Epithelial cell of esophagus (primary cell): Measurements from ENCODE around the gene ACY1.
"Not testable (repeated sequence)": the region's sequence is repeated elsewhere in the genome, so short reads cannot be mapped to it uniquely, and the experiment has no call there.

ENCODE experiments used
- DNase-seq: peaks from one replicate; pipeline ENCODE4 v3.0.0; 2010; ENCODE audit warnings: low read depth
- H3K4me3 ChIP-seq: 2 replicates; pipeline ENCODE4 v1.5.1; 2011; ENCODE audit warnings: mild to moderate bottlenecking, low read length, control low read depth
- TF ChIP-seq, protein P1 (sequence below): IDR thresholded peaks from 2 replicates; pipeline ENCODE4 v1.5.1; 2011; ENCODE audit warnings: low read depth, mild to moderate bottlenecking, low read length, control low read depth, inconsistent platforms; ENCODE audit not compliant: insufficient read depth; ENCODE audit errors: missing control alignments

The ACY1 gene

DNA sequence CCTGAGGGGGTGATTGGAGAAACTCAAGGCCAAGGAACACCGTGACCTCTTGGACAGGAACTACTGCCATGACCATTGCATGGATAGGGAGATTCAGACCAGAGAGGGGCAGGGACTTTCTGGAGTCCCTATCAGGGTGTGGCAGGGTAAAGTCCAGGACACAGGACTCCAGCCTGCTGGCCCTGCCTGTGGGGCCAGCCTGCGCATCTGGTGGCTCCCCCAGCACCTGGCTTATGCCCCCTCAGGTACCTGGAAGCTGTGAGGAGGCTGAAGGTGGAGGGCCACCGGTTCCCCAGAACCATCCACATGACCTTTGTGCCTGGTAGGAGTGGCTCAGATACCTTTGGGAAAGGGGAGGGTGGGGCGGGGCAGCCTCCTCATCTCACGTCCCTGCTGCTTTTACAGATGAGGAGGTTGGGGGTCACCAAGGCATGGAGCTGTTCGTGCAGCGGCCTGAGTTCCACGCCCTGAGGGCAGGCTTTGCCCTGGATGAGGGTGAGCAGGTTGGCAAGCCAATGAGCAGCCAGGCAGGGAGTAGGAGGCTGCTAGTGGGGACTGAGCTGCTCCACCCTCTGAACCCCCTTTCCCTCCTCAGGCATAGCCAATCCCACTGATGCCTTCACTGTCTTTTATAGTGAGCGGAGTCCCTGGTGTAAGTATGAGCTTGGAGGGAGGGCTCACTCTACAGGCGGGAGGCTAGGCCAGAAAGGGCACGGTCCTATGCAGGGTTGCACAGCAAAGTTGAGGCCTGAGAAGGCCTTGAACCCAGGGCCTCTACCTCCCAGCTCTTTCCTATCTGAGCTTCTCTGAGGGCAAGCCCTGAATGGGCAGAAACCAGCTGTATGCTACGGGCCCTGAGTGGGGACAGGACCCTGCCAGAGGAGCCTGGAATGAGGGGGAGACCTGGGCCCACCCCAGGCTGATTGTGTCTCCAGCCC lies 2.9 kb downstream of the ACY1 start:
- DNase-seq = no peak
- TF ChIP-seq, protein P1, sequence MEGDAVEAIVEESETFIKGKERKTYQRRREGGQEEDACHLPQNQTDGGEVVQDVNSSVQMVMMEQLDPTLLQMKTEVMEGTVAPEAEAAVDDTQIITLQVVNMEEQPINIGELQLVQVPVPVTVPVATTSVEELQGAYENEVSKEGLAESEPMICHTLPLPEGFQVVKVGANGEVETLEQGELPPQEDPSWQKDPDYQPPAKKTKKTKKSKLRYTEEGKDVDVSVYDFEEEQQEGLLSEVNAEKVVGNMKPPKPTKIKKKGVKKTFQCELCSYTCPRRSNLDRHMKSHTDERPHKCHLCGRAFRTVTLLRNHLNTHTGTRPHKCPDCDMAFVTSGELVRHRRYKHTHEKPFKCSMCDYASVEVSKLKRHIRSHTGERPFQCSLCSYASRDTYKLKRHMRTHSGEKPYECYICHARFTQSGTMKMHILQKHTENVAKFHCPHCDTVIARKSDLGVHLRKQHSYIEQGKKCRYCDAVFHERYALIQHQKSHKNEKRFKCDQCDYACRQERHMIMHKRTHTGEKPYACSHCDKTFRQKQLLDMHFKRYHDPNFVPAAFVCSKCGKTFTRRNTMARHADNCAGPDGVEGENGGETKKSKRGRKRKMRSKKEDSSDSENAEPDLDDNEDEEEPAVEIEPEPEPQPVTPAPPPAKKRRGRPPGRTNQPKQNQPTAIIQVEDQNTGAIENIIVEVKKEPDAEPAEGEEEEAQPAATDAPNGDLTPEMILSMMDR = no peak
- H3K4me3 ChIP-seq = no peak overlapping the region

- TF ChIP-seq, protein P1 = no peak
- no peak overlapping the region for H3K4me3 ChIP-seq
- DNase-seq = no peak
Observed at GRCh38 chr3:51987568-51987967, 4.2 kb downstream of the ACY1 start.

DNA sequence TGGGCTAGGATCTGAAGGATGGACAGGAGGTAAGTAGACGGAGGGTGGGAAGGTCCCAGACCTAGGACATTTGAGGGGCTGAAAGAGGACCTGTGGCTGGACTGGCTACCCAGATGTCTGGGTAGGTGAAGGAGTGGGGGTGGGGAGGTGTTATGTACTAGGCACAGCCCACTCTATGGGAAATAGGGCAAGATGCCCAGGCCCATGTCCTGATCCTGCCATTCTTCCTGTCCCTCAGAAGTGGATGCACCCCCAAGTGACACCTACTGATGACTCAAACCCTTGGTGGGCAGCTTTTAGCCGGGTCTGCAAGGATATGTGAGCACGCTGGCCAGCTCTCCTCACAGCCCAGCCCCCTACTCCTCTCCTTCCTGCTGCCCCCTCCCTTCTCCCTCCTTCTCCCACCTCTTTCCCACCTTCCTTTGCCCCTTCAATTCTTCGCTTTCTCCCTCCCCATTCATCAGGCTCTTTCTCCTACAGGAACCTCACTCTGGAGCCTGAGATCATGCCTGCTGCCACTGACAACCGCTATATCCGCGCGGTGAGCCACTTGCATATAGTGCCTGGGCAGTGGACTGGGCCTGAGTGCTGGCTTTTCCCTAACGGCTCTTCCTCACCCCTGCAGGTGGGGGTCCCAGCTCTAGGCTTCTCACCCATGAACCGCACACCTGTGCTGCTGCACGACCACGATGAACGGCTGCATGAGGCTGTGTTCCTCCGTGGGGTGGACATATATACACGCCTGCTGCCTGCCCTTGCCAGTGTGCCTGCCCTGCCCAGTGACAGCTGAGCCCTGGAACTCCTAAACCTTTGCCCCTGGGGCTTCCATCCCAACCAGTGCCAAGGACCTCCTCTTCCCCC lies 5.2 kb downstream of the ACY1 start:
- TF ChIP-seq, protein P1 = no peak
- H3K4me3 ChIP-seq = no peak overlapping the region
- no peak for DNase-seq

DNA sequence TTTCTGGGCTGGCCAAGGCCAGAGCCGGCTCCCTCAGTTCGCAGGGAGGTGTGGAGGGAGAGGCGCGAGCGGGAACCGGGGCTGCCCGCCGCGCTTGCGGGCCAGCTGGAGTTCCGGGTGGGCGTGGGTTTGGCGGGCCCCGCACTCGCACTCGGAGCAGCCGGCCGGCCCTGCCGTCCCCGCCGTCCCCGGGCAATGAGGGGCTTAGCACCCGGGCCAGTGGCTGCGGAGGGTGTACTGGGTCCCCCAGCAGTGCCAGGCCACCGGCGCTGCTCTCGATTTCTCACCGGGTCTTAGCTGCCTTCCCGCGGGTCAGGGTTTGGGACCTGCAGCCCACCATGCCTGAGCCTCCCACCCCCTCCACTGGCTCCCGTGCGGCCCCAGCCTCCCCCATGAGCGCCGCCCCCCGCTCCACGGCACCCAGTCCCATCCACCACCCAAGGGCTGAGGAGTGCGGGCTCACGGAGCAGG lies 7.2 kb downstream of the ACY1 start:
- not testable (repeated sequence) for DNase-seq, H3K4me3 ChIP-seq

DNA sequence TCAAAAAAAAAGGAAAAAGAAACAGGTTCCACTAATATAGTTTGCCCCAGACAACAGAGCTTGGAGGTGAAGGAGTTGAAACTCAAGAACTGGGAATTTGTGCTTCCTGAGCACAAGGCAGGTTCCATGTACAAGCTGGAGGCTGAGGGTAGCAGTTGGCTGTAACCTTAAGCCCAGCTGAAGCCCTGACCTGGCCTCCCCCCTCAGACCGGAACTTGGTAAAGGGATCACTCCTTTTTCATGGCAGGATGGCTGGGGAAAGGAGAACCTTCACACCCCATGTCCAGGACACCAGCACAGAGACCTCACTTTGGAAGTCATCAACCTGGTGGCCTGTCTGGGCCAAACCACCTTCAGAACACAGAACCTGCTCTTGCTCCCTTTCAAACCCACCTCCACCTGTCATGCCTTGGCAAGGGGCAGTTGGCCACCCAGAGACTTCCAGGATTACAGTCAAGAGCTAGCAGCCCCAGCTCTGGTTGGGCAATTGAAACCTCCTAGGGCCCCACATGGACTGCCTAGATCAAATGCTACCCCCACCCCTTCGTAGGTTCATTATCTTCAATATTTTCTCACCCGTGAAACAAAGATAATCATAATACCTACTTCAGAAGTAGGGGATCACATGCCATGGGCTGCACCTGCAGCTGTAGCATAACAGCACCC lies 8.8 kb downstream of the ACY1 start:
- TF ChIP-seq, protein P1 = no peak
- DNase-seq = no peak
- no peak overlapping the region for H3K4me3 ChIP-seq

GRCh38 chr3:51993657-51994056 lies 10.3 kb downstream of the ACY1 start:
- not testable (repeated sequence) for H3K4me3 ChIP-seq, DNase-seq

DNA sequence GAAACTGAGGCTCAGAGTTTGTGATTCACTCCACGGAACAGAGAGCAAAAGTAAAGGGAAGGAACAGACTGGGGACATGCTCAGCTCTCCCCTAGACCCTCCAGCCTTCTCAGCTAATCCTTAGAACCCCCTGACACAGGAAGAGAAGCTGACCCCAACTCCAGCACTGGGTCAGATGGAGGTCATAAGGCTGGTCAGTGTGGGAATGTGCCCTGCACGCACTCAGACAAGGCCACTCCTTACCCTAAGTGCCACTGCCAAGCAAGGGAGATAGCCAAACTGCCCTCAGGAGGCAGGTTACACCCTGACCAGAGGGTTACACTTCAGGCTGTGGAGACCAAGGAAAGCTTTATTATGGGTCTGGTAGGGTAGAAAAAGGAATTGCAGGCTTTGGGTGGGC lies 11.2 kb downstream of the ACY1 start:
- TF ChIP-seq, protein P1 = no peak
- H3K4me3 ChIP-seq = peak overlapping the region; percentile 93
- no peak for DNase-seq
